PC-9 (cell line): ENCODE data around the gene PEPD.

Source experiments
- CTCF ChIP-seq: fragments of 200-600 bp; sonication (generic); conservative IDR thresholded peaks from 2 replicates; pipeline ENCODE4 v1.6.1; 2017; ENCODE audit warnings: mixed run types, antibody characterized with exemption, mild to moderate bottlenecking, moderate library complexity
- EZH2 ChIP-seq: fragments of 200-600 bp; sonication (generic); IDR thresholded peaks from 2 replicates; pipeline ENCODE4 v1.8.0; 2017; ENCODE audit warnings: antibody characterized with exemption, low read depth

- no peak for TF ChIP-seq CTCF
- no peak for TF ChIP-seq EZH2
Measured at GRCh38 chr19:33512021-33512420, 9.6 kb downstream of the PEPD start.
